HEK293 (cell line): ENCODE data around the gene MRPL55.

Experiments
- CTCF ChIA-PET: fragments of 350-600 bp; formaldehyde crosslinking; extraction: SDS; loops from one replicate; lab custom pipeline; 2021; ENCODE audit warnings: antibody characterized with exemption; lab: Yijun Ruan, JAX
- POLR2A ChIA-PET: fragments of 300-600 bp; formaldehyde crosslinking; extraction: SDS; loops from one replicate; lab custom pipeline; 2020; ENCODE audit warnings: antibody characterized with exemption, inconsistent platforms; lab: Yijun Ruan, JAX
- H3K27ac ChIP-seq: fragments of 200-500 bp; sonication (Bioruptor generic); 2 replicates; pipeline ENCODE4 v1.5.1; 2014; ENCODE audit warnings: low read depth, low read length, control low read depth, inconsistent platforms; ENCODE audit errors: extremely low read depth
- H3K36me3 ChIP-seq, 2 experiments: fragments of 200-500 bp in 1 of 2; sonication (Bioruptor generic) in 1 of 2; 1 replicate in 1 of 2; 2 replicates in 1 of 2; pipeline ENCODE4 v1.5.1; 2014 to 2017; ENCODE audit warnings: inconsistent platforms in 2 of 2, low read length in 2 of 2; ENCODE audit not compliant: control insufficient read depth in 2 of 2, insufficient read depth in 1 of 2
- H3K4me1 ChIP-seq: fragments of 200-500 bp; sonication (Bioruptor generic); 2 replicates; pipeline ENCODE4 v1.5.1; 2014; ENCODE audit warnings: mild to moderate bottlenecking, low read length, inconsistent platforms; ENCODE audit not compliant: control insufficient read depth, insufficient read depth
- H3K4me3 ChIP-seq: 2 replicates; pipeline ENCODE4 v1.5.1; 2011; ENCODE audit warnings: low read depth, mild to moderate bottlenecking, control low read depth, low read length, moderate library complexity
- H3K9me3 ChIP-seq: fragments of 200-500 bp; sonication (Bioruptor generic); 2 replicates; pipeline ENCODE4 v1.5.1; 2014; ENCODE audit warnings: low read depth, low read length, inconsistent platforms; ENCODE audit not compliant: control insufficient read depth, insufficient read depth
- BCL11A ChIP-seq: fragments of 450-650 bp; formaldehyde crosslinking; IDR thresholded peaks from 2 replicates; pipeline ENCODE4 v1.5.1; 2016; ENCODE audit warnings: low read depth, missing biosample characterization, missing genetic modification characterization
- CTCF ChIP-seq: fragments of 450-650 bp; formaldehyde crosslinking; IDR thresholded peaks from 2 replicates; pipeline ENCODE4 v1.5.1; 2016; ENCODE audit warnings: missing biosample characterization, missing genetic modification characterization
- EGR2 ChIP-seq: fragments of 450-650 bp; formaldehyde crosslinking; IDR thresholded peaks from 2 replicates; pipeline ENCODE4 v1.5.1; 2016; ENCODE audit warnings: low read depth, missing biosample characterization, missing genetic modification characterization
- GLIS1 ChIP-seq: fragments of 450-650 bp; formaldehyde crosslinking; IDR thresholded peaks from 2 replicates; pipeline ENCODE4 v1.5.1; 2016; ENCODE audit warnings: missing biosample characterization, missing genetic modification characterization
- KLF7 ChIP-seq: fragments of 450-650 bp; formaldehyde crosslinking; IDR thresholded peaks from 2 replicates; pipeline ENCODE4 v1.5.1; 2016; ENCODE audit warnings: missing biosample characterization, missing genetic modification characterization, borderline replicate concordance
- OVOL3 ChIP-seq: fragments of 450-650 bp; formaldehyde crosslinking; IDR thresholded peaks from 2 replicates; pipeline ENCODE4 v1.5.1; 2016; ENCODE audit warnings: missing biosample characterization, missing genetic modification characterization
- SP7 ChIP-seq: fragments of 450-650 bp; formaldehyde crosslinking; IDR thresholded peaks from 2 replicates; pipeline ENCODE4 v1.5.1; 2016; ENCODE audit warnings: missing biosample characterization, missing genetic modification characterization
- YY2 ChIP-seq: fragments of 450-650 bp; formaldehyde crosslinking; IDR thresholded peaks from 2 replicates; pipeline ENCODE4 v1.5.1; 2016; ENCODE audit warnings: missing biosample characterization, missing genetic modification characterization
- ZBTB21 ChIP-seq: fragments of 450-650 bp; formaldehyde crosslinking; IDR thresholded peaks from 2 replicates; pipeline ENCODE4 v1.5.1; 2017; ENCODE audit warnings: missing biosample characterization, missing genetic modification characterization
- ZBTB48 ChIP-seq: fragments of 450-650 bp; formaldehyde crosslinking; IDR thresholded peaks from 2 replicates; pipeline ENCODE4 v1.5.1; 2016; ENCODE audit warnings: missing biosample characterization, missing genetic modification characterization
- ZBTB7A ChIP-seq: fragments of 450-650 bp; formaldehyde crosslinking; IDR thresholded peaks from 2 replicates; pipeline ENCODE4 v1.5.1; 2016; ENCODE audit warnings: low read depth, missing biosample characterization, missing genetic modification characterization
- ZIC2 ChIP-seq: fragments of 450-650 bp; formaldehyde crosslinking; IDR thresholded peaks from 2 replicates; pipeline ENCODE4 v1.5.1; 2016; ENCODE audit warnings: missing biosample characterization, missing genetic modification characterization
- ZNF112 ChIP-seq: fragments of 450-650 bp; formaldehyde crosslinking; IDR thresholded peaks from 2 replicates; pipeline ENCODE4 v1.5.0; 2017; ENCODE audit warnings: missing biosample characterization, missing genetic modification characterization
- ZNF18 ChIP-seq: fragments of 450-650 bp; formaldehyde crosslinking; IDR thresholded peaks from 2 replicates; pipeline ENCODE4 v1.5.1; 2016; ENCODE audit warnings: missing biosample characterization, missing genetic modification characterization
- ZNF211 ChIP-seq: fragments of 450-650 bp; formaldehyde crosslinking; IDR thresholded peaks from 2 replicates; pipeline ENCODE4 v1.5.1; 2016; ENCODE audit warnings: low read depth, missing biosample characterization, missing genetic modification characterization
- ZNF302 ChIP-seq: fragments of 450-650 bp; formaldehyde crosslinking; IDR thresholded peaks from 2 replicates; pipeline ENCODE4 v1.5.1; 2016; ENCODE audit warnings: missing biosample characterization, missing genetic modification characterization, low read depth
- ZNF335 ChIP-seq: fragments of 450-650 bp; formaldehyde crosslinking; conservative IDR thresholded peaks from 2 replicates; pipeline ENCODE4 v1.5.1; 2016; ENCODE audit warnings: missing biosample characterization, missing genetic modification characterization
- ZNF48 ChIP-seq: fragments of 450-650 bp; formaldehyde crosslinking; IDR thresholded peaks from 2 replicates; pipeline ENCODE4 v1.5.1; 2016; ENCODE audit warnings: missing biosample characterization, missing genetic modification characterization
- ZNF521 ChIP-seq: fragments of 450-650 bp; formaldehyde crosslinking; IDR thresholded peaks from 2 replicates; pipeline ENCODE4 v1.5.1; 2017; ENCODE audit warnings: missing biosample characterization, mild to moderate bottlenecking, missing genetic modification characterization
- ZNF544 ChIP-seq: fragments of 450-650 bp; formaldehyde crosslinking; IDR thresholded peaks from 2 replicates; pipeline ENCODE4 v1.5.0; 2017; ENCODE audit warnings: missing biosample characterization, missing genetic modification characterization
- ZNF548 ChIP-seq: fragments of 450-650 bp; formaldehyde crosslinking; IDR thresholded peaks from 2 replicates; pipeline ENCODE4 v1.5.1; 2016; ENCODE audit warnings: missing biosample characterization, missing genetic modification characterization
- ZNF571 ChIP-seq: fragments of 450-650 bp; formaldehyde crosslinking; IDR thresholded peaks from 2 replicates; pipeline ENCODE4 v1.5.0; 2017; ENCODE audit warnings: missing biosample characterization, missing genetic modification characterization
- ZNF580 ChIP-seq: fragments of 450-650 bp; formaldehyde crosslinking; IDR thresholded peaks from 2 replicates; pipeline ENCODE4 v1.5.1; 2016; ENCODE audit warnings: missing biosample characterization, missing genetic modification characterization
- ZNF692 ChIP-seq: fragments of 450-650 bp; formaldehyde crosslinking; IDR thresholded peaks from 2 replicates; pipeline ENCODE4 v1.5.1; 2016; ENCODE audit warnings: missing biosample characterization, missing genetic modification characterization
- ZNF701 ChIP-seq: fragments of 450-650 bp; formaldehyde crosslinking; IDR thresholded peaks from 2 replicates; pipeline ENCODE4 v1.5.1; 2016; ENCODE audit warnings: missing biosample characterization, missing genetic modification characterization
- ZNF791 ChIP-seq: fragments of 450-650 bp; formaldehyde crosslinking; IDR thresholded peaks from 2 replicates; pipeline ENCODE4 v1.5.1; 2016; ENCODE audit warnings: missing biosample characterization, missing genetic modification characterization
- ZSCAN16 ChIP-seq: fragments of 450-650 bp; formaldehyde crosslinking; IDR thresholded peaks from 2 replicates; pipeline ENCODE4 v1.5.1; 2016; ENCODE audit warnings: missing biosample characterization, missing genetic modification characterization
- ZSCAN30 ChIP-seq: fragments of 450-650 bp; IDR thresholded peaks from 2 replicates; pipeline ENCODE4 v1.5.1; 2018; ENCODE audit warnings: missing biosample characterization, mild to moderate bottlenecking, missing genetic modification characterization, moderate library complexity

MRPL55 gene

GRCh38 chr1:228064296-228064695 lies 44.8 kb downstream of the MRPL55 start:
- Histone ChIP-seq H3K4me3 (no peak overlapping the region), H3K9me3 (no peaks in the 10 kb centered on the region), H3K27ac (no peak overlapping the region), H3K4me1 (peaks cover 4% of the 10 kb centered on the region), H3K36me3 (no peaks in the 10 kb centered on the region)
- TF ChIP-seq GLIS1 (tag by site-specific recombination) (peak; percentile 54), ZNF211 (tag by site-specific recombination) (no peak)
- ChIA-PET CTCF (interaction anchor here (0.6 kb wide), 1 partner anchor 150 kb away, joined by 3 read pairs; no protein-coding TSS in a partner anchor), POLR2A (no interaction called here)

- Histone ChIP-seq H3K4me3 (no peak overlapping the region), H3K36me3 (no peaks in the 10 kb centered on the region), H3K27ac (no peak overlapping the region), H3K9me3 (no peaks in the 10 kb centered on the region), H3K4me1 (peaks cover 4% of the 10 kb centered on the region)
- TF ChIP-seq ZNF580 (tag by site-specific recombination) (no peak), BCL11A (tag by site-specific recombination) (no peak), SP7 (tag by site-specific recombination) (no peak), ZNF701 (tag by site-specific recombination) (no peak), ZNF112 (tag by site-specific recombination) (no peak), ZNF335 (tag by site-specific recombination) (no peak), ZBTB21 (tag by site-specific recombination) (no peak), ZSCAN16 (tag by site-specific recombination) (no peak), ZNF544 (tag by site-specific recombination) (no peak), ZBTB48 (tag by site-specific recombination) (no peak), ZNF302 (no peak), ZNF18 (tag by site-specific recombination) (no peak), EGR2 (tag by site-specific recombination) (no peak), ZBTB7A (tag by site-specific recombination) (no peak), OVOL3 (no peak), ZNF48 (tag by site-specific recombination) (no peak), ZNF521 (tag by site-specific recombination) (no peak)
- ChIA-PET POLR2A (interaction anchor here (1.1 kb wide), 1 partner anchor 11 kb away, joined by 3 read pairs; no protein-coding TSS in a partner anchor), CTCF (interaction anchor here (0.6 kb wide), 2 partner anchors 151 to 360 kb away, joined by 3 read pairs; no protein-coding TSS in a partner anchor)
Measured at GRCh38 chr1:228063251-228064191, 45.6 kb downstream of the MRPL55 start.

- Histone ChIP-seq H3K4me3 (no peak overlapping the region), H3K9me3 (no peaks in the 10 kb centered on the region), H3K4me1 (peaks cover 4% of the 10 kb centered on the region), H3K27ac (no peak overlapping the region), H3K36me3 (no peaks in the 10 kb centered on the region)
- CTCF ChIA-PET: interaction anchor here (0.6 kb wide), 1 partner anchor 361 kb away, joined by 3 read pairs; no protein-coding TSS in a partner anchor
- POLR2A ChIA-PET: interaction anchor here (1.1 kb wide), 1 partner anchor 12 kb away, joined by 3 read pairs; no protein-coding TSS in a partner anchor
- TF ChIP-seq ZNF692 (tag by site-specific recombination): no peak
- TF ChIP-seq ZNF571 (tag by site-specific recombination): no peak
- TF ChIP-seq ZNF791: no peak
- no peak for TF ChIP-seq KLF7 (tag by site-specific recombination)
- no peak for TF ChIP-seq YY2 (tag by site-specific recombination)
- TF ChIP-seq ZSCAN30 (tag by site-specific recombination): no peak
- TF ChIP-seq CTCF (tag by site-specific recombination): peak; percentile 66; the same call in 1 of the 2 replicates
- no peak for TF ChIP-seq ZNF548 (tag by site-specific recombination)
- TF ChIP-seq EGR2 (tag by site-specific recombination): peak; percentile 42; the same call in 1 of the 2 replicates
- peak; percentile 37 for TF ChIP-seq ZIC2 (tag by site-specific recombination)
Measured at GRCh38 chr1:228062812-228063211, 46.3 kb downstream of the MRPL55 start.
